OCI-LY1 (cell line): ENCODE data around the gene PRAMEF14.
"Not testable (repeated sequence)": the region's sequence is repeated elsewhere in the genome, so short reads cannot be mapped to it uniquely, and the experiment has no call there.

ENCODE experiments used
- CTCF ChIP-seq: fragments of 200-600 bp; sonication (generic), shearing (Covaris generic); IDR thresholded peaks from 2 replicates; pipeline ENCODE4 v1.5.1; 2017; ENCODE audit warnings: mild to moderate bottlenecking, antibody characterized with exemption, low read length, moderate library complexity, mixed read lengths
- EZH2 ChIP-seq: fragments of 200-600 bp; sonication (generic), shearing (Covaris generic); IDR thresholded peaks from 2 replicates; pipeline ENCODE4 v1.8.0; 2017; ENCODE audit warnings: borderline replicate concordance, mixed run types, mild to moderate bottlenecking, antibody characterized with exemption, low read length, moderate library complexity, mixed read lengths

- TF ChIP-seq CTCF, EZH2: not testable (repeated sequence)
Observed at GRCh38 chr1:13393004-13393403, 46.1 kb upstream of the PRAMEF14 start.
